Astrocyte (in vitro differentiated cells and primary cell): ENCODE results near the gene OR2AT4. TPM values are rescaled to one million over a fixed set of nuclear protein-coding genes. Genes with fewer than 3 reads are reported as not detected.
A peak's percentile ranks its signal among the peaks of the same experiment; 100 is the strongest.

Experiments used
- DNase-seq: peaks from one replicate; pipeline ENCODE4 v3.0.0-alpha.2; 2010; ENCODE audit warnings: low read depth
- FAIRE-seq: peaks from 2 replicates; lab custom pipeline; 2011; peaks lifted over from hg19 to GRCh38; lab: Jason Lieb, UNC
- H2AFZ ChIP-seq: 2 replicates; pipeline ENCODE4 v1.6.0; 2012; ENCODE audit warnings: low read depth, low read length, inconsistent platforms
- H3K27ac ChIP-seq: 2 replicates; pipeline ENCODE4 v1.5.1; 2011; ENCODE audit warnings: low read depth, low read length, inconsistent platforms
- H3K27me3 ChIP-seq: 2 replicates; pipeline ENCODE4 v1.6.0; 2011; ENCODE audit warnings: low read length, inconsistent platforms; ENCODE audit not compliant: insufficient read depth
- H3K36me3 ChIP-seq: 2 replicates; pipeline ENCODE4 v1.5.1; 2011; ENCODE audit warnings: low read length, inconsistent platforms; ENCODE audit not compliant: insufficient read depth
- H3K4me1 ChIP-seq: 2 replicates; pipeline ENCODE4 v1.5.1; 2011; ENCODE audit warnings: low read length, inconsistent platforms; ENCODE audit not compliant: insufficient read depth
- H3K4me2 ChIP-seq: 2 replicates; pipeline ENCODE4 v1.6.0; 2012; ENCODE audit warnings: low read length, inconsistent platforms
- H3K4me3 ChIP-seq: 2 replicates; pipeline ENCODE4 v1.5.1; 2011; ENCODE audit warnings: low read depth, mild to moderate bottlenecking, low read length, inconsistent platforms; ENCODE audit not compliant: insufficient read depth
- H3K79me2 ChIP-seq: 2 replicates; pipeline ENCODE4 v1.6.0; 2012; ENCODE audit warnings: mild to moderate bottlenecking, low read length, inconsistent platforms; ENCODE audit not compliant: insufficient read depth
- H3K9ac ChIP-seq: 2 replicates; pipeline ENCODE4 v1.6.0; 2012; ENCODE audit warnings: mild to moderate bottlenecking, low read length, inconsistent platforms
- H3K9me3 ChIP-seq: 2 replicates; pipeline ENCODE4 v1.5.1; 2012; ENCODE audit warnings: low read depth, mild to moderate bottlenecking, low read length, inconsistent platforms; ENCODE audit not compliant: insufficient read depth
- H4K20me1 ChIP-seq: 2 replicates; pipeline ENCODE4 v1.6.0; 2012; ENCODE audit warnings: low read length, inconsistent platforms; ENCODE audit not compliant: insufficient read depth
- H3K27ac Mint-ChIP-seq: one replicate; pipeline ENCODE4 v1.8.0; 2021; ENCODE audit warnings: mild to moderate bottlenecking, mixed read lengths; ENCODE audit not compliant: unreplicated experiment
- H3K27me3 Mint-ChIP-seq: one replicate; pipeline ENCODE4 v1.8.0; 2021; ENCODE audit warnings: low read depth, mixed read lengths; ENCODE audit not compliant: unreplicated experiment
- H3K36me3 Mint-ChIP-seq: one replicate; pipeline ENCODE4 v1.8.0; 2021; ENCODE audit warnings: low read depth, mixed read lengths; ENCODE audit not compliant: unreplicated experiment
- H3K4me1 Mint-ChIP-seq: one replicate; pipeline ENCODE4 v1.8.0; 2021; ENCODE audit warnings: low read depth, mixed read lengths; ENCODE audit not compliant: unreplicated experiment
- H3K4me3 Mint-ChIP-seq: one replicate; pipeline ENCODE4 v1.8.0; 2021; ENCODE audit warnings: mild to moderate bottlenecking, moderate library complexity, mixed read lengths; ENCODE audit not compliant: unreplicated experiment
- H3K9me3 Mint-ChIP-seq: one replicate; pipeline ENCODE4 v1.8.0; 2021; ENCODE audit warnings: mild to moderate bottlenecking, mixed read lengths; ENCODE audit not compliant: unreplicated experiment
- EZH2 ChIP-seq: IDR thresholded peaks from 2 replicates; pipeline ENCODE4 v1.6.1; 2012; ENCODE audit warnings: mild to moderate bottlenecking, low read length, inconsistent platforms; ENCODE audit not compliant: insufficient read depth
- total RNA-seq: library from RNA; stranded (reverse); gene quantifications from 2 replicates; pipeline ENCODE4 v1.2.1, GENCODE V29; 2021
- TF ChIP-seq, protein P1 (sequence below): IDR thresholded peaks from 2 replicates; pipeline ENCODE4 v1.5.1; 2011; ENCODE audit warnings: low read depth, mild to moderate bottlenecking, inconsistent platforms, low read length, moderate library complexity; ENCODE audit not compliant: insufficient read depth

Gene OR2AT4
- total RNA-seq, 1 donor from 2014 or later, result not detected

DNA sequence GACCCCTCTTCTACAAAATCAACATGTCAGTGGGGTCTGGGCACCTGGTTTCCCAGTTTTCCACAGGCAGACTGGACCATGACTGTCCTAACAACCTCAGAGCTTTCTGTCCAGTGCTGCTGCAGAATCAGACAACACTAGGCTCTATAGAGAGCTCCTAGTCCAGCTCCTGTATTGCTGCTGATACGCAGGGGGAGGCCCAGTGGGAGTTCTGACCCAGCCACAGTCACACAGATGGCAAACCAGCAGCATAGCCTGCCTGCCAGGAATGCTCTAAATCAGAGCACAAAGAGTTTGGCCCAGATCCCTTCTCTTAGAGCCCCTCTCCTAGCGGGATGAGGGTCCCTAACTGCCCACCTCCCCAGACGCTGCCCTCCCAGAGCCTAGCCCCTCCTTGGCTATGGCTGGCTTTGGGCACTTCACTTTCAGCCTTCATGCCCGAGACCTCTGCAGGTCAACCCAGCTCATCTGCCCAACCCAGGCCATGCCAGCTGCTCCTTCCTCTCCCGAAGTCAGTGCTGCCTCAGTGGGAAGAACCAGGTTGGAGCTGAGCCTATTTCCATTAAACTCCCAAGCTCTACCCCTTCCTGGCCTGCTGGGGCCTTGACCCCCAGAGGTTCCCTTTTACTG, 38.5 kb upstream of the OR2AT4 start:
- no peak overlapping the region for H3K27ac Mint-ChIP-seq
- H3K9ac ChIP-seq, result no peak overlapping the region
- peaks cover 27% of the 10 kb centered on the region for H3K27me3 ChIP-seq
- H4K20me1 ChIP-seq, result no peaks in the 10 kb centered on the region
- no peaks in the 10 kb centered on the region for H3K36me3 Mint-ChIP-seq
- TF ChIP-seq EZH2, result no peak
- TF ChIP-seq, protein P1, sequence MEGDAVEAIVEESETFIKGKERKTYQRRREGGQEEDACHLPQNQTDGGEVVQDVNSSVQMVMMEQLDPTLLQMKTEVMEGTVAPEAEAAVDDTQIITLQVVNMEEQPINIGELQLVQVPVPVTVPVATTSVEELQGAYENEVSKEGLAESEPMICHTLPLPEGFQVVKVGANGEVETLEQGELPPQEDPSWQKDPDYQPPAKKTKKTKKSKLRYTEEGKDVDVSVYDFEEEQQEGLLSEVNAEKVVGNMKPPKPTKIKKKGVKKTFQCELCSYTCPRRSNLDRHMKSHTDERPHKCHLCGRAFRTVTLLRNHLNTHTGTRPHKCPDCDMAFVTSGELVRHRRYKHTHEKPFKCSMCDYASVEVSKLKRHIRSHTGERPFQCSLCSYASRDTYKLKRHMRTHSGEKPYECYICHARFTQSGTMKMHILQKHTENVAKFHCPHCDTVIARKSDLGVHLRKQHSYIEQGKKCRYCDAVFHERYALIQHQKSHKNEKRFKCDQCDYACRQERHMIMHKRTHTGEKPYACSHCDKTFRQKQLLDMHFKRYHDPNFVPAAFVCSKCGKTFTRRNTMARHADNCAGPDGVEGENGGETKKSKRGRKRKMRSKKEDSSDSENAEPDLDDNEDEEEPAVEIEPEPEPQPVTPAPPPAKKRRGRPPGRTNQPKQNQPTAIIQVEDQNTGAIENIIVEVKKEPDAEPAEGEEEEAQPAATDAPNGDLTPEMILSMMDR, result no peak
- DNase-seq, result no peak
- H3K4me2 ChIP-seq, result no peak overlapping the region
- H2AFZ ChIP-seq, result no peak overlapping the region
- H3K4me3 ChIP-seq, result no peak overlapping the region
- H3K27me3 Mint-ChIP-seq, result peaks cover 16% of the 10 kb centered on the region
- no peak overlapping the region for H3K4me3 Mint-ChIP-seq
- peaks cover 5% of the 10 kb centered on the region for H3K9me3 Mint-ChIP-seq
- no peaks in the 10 kb centered on the region for H3K9me3 ChIP-seq
- FAIRE-seq, result no peak
- no peaks in the 10 kb centered on the region for H3K4me1 ChIP-seq
- peaks cover 6% of the 10 kb centered on the region for H3K4me1 Mint-ChIP-seq
- no peaks in the 10 kb centered on the region for H3K79me2 ChIP-seq
- no peaks in the 10 kb centered on the region for H3K36me3 ChIP-seq
- H3K27ac ChIP-seq, result no peak overlapping the region

DNA sequence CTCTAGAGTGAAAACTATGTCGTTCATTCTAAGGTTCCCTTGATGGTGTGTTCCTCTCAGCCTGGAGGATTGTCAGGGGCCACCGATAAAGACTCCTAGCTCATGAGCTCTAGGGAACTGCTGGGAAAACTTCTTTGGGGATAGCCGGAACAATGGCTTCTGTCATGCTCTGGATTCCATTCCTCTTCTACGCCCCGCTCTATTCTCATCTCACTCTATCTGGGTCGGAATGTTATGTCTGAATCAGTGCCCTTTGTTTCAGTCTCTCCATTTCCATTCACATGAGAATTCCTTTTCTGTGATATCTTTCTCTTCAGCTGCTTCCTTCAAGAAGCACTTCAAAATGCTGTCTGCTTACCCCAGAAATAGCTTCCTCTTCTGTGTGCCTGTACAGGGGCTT, 37.3 kb upstream of the OR2AT4 start:
- H3K9me3 Mint-ChIP-seq, result peaks cover 5% of the 10 kb centered on the region
- peaks cover 16% of the 10 kb centered on the region for H3K27me3 Mint-ChIP-seq
- peak overlapping the region; percentile 59 for H3K27ac Mint-ChIP-seq
- H3K36me3 Mint-ChIP-seq, result no peaks in the 10 kb centered on the region
- H2AFZ ChIP-seq, result no peak overlapping the region
- H3K4me1 Mint-ChIP-seq, result peaks cover 6% of the 10 kb centered on the region
- no peak overlapping the region for H3K9ac ChIP-seq
- DNase-seq (no peak), FAIRE-seq (no peak)
- TF ChIP-seq, protein P1, result no peak
- TF ChIP-seq EZH2, result no peak
- H3K9me3 ChIP-seq, result no peaks in the 10 kb centered on the region
- no peak overlapping the region for H3K4me3 ChIP-seq
- no peaks in the 10 kb centered on the region for H3K4me1 ChIP-seq
- H3K79me2 ChIP-seq, result no peaks in the 10 kb centered on the region
- H3K4me2 ChIP-seq, result no peak overlapping the region
- H3K27me3 ChIP-seq, result peaks cover 25% of the 10 kb centered on the region
- H4K20me1 ChIP-seq, result no peaks in the 10 kb centered on the region
- no peaks in the 10 kb centered on the region for H3K36me3 ChIP-seq
- no peak overlapping the region for H3K4me3 Mint-ChIP-seq
- H3K27ac ChIP-seq, result no peak overlapping the region

DNA sequence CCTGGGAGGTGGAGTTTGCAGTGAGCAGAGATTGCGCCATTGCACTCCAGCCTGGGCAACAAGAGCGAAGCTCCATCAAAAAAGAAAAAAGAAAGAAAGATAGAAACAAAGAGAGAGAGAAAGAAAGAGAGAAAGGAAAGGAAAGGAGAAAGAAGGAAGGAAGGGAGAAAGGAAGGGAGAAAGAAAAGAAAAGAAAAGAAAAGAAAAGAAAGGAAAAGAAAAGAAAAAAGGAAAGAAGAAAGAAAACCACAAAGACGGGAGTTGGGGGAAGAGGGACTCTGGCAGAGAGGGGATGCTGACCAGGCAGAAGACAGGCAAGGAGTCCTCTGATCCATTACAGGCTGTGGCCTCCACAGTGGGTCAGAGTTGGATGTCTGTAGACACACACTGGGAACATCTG, 35.4 kb upstream of the OR2AT4 start:
- Mint-ChIP-seq H3K27ac (no peak overlapping the region), H3K9me3 (peaks cover 10% of the 10 kb centered on the region)

More for the DNA sequence above, 35.4 kb upstream of the OR2AT4 start:
- H3K4me3 Mint-ChIP-seq, result no peak overlapping the region
- no peaks in the 10 kb centered on the region for H3K36me3 Mint-ChIP-seq
- TF ChIP-seq, protein P1, result no peak
- no peak for TF ChIP-seq EZH2
- Histone ChIP-seq H3K36me3 (no peaks in the 10 kb centered on the region), H3K9ac (no peak overlapping the region), H3K4me2 (no peak overlapping the region), H3K4me1 (no peaks in the 10 kb centered on the region), H2AFZ (no peak overlapping the region), H3K79me2 (no peaks in the 10 kb centered on the region), H3K27ac (no peak overlapping the region), H4K20me1 (no peaks in the 10 kb centered on the region), H3K4me3 (no peak overlapping the region), H3K9me3 (peaks cover 3% of the 10 kb centered on the region), H3K27me3 (peaks cover 21% of the 10 kb centered on the region)
- no peak for FAIRE-seq
- peaks cover 6% of the 10 kb centered on the region for H3K4me1 Mint-ChIP-seq
- DNase-seq, result no peak
- H3K27me3 Mint-ChIP-seq, result peaks cover 10% of the 10 kb centered on the region
